Panc1 (cell line): ENCODE measurements around the gene HSP90AA1. TPM values are rescaled to one million over a fixed set of nuclear protein-coding genes. Genes with fewer than 3 reads are reported as not detected.

Experiments used
- ATAC-seq: fragments of 200-7000 bp; cut with Tn5 transposase; 2 replicates; pipeline ENCODE4 v1.9.1; 2020; ENCODE audit warnings: mild to moderate bottlenecking, moderate library complexity
- BruUV-seq: library from RNA; stranded (reverse); fragments of 400-500 nt; replicated peaks from 2 replicates; lab custom pipeline; 2021; lab: Mats Ljungman, UMichigan
- CTCF ChIA-PET: fragments of 300-600 bp; sonication (Branson Sonifier 250); formaldehyde crosslinking; loops from one replicate; lab custom pipeline; 2022; ENCODE audit warnings: antibody characterized with exemption; lab: Charles Lee
- POLR2A ChIA-PET: fragments of 300-600 bp; sonication (Branson Sonifier 250); formaldehyde crosslinking; loops from one replicate; lab custom pipeline; 2022; ENCODE audit warnings: antibody characterized with exemption; lab: Charles Lee
- DNase-seq: peaks from one replicate; pipeline ENCODE4 v3.0.0-alpha.2; 2010; ENCODE audit warnings: low read depth, low spot score
- H3K27ac ChIP-seq: 2 replicates; pipeline ENCODE4 v1.5.1; 2011; ENCODE audit warnings: mild to moderate bottlenecking, low read length, inconsistent platforms
- H3K27me3 ChIP-seq: fragments of 200-500 bp; sonication (Bioruptor generic); 2 replicates; pipeline ENCODE4 v1.6.0; 2014; ENCODE audit warnings: low read length, inconsistent platforms; ENCODE audit not compliant: control insufficient read depth, insufficient read depth
- H3K36me3 ChIP-seq: fragments of 200-500 bp; sonication (Bioruptor generic); 2 replicates; pipeline ENCODE4 v1.5.1; 2014; ENCODE audit warnings: inconsistent platforms, mild to moderate bottlenecking, low read length, moderate library complexity; ENCODE audit not compliant: control insufficient read depth, insufficient read depth
- H3K4me1 ChIP-seq: 2 replicates; pipeline ENCODE4 v1.5.1; 2011; ENCODE audit warnings: inconsistent platforms, mild to moderate bottlenecking, low read length, moderate library complexity; ENCODE audit not compliant: control insufficient read depth, insufficient read depth
- H3K4me3 ChIP-seq, 2 experiments: 2 replicates each; pipeline ENCODE4 v1.5.1; 2011 to 2012; ENCODE audit warnings: low read depth in 2 of 2, low read length in 2 of 2, mild to moderate bottlenecking in 2 of 2, inconsistent platforms in 1 of 2, moderate library complexity in 1 of 2
- H3K9me3 ChIP-seq: fragments of 200-500 bp; sonication (Bioruptor generic); 2 replicates; pipeline ENCODE4 v1.5.1; 2014; ENCODE audit warnings: low read depth, mild to moderate bottlenecking, inconsistent platforms, low read length, moderate library complexity; ENCODE audit not compliant: control insufficient read depth, insufficient read depth
- POLR2AphosphoS5 ChIP-seq: IDR thresholded peaks from 2 replicates; pipeline ENCODE4 v1.6.1; 2012; ENCODE audit warnings: mild to moderate bottlenecking, low read depth, low read length, moderate library complexity
- SIN3A ChIP-seq: IDR thresholded peaks from 2 replicates; pipeline ENCODE4 v1.6.1; 2012; ENCODE audit warnings: low read depth, mild to moderate bottlenecking, low read length, moderate library complexity, borderline replicate concordance; ENCODE audit not compliant: insufficient read depth
- TCF7L2 ChIP-seq: IDR thresholded peaks from 2 replicates; pipeline ENCODE4 v1.6.1; 2011; ENCODE audit warnings: mild to moderate bottlenecking, low read depth, low read length, inconsistent platforms
- in situ Hi-C: cut with HindIII; loops from 2 replicates; pipeline ENCODE4 v1.10.0; 2016; ENCODE audit warnings: low sequenced_read_pairs, low pct_unique_long_range_greater_than_20kb
- intact Hi-C: fragments of 100-400 bp; cut with micrococcal nuclease; formaldehyde crosslinking; loops from one replicate; pipeline ENCODE4 v1.10.0; 2022; ENCODE audit not compliant: unreplicated experiment
- total RNA-seq: library from RNA; stranded (reverse); gene quantifications from one replicate; pipeline ENCODE4 v1.2.1, GENCODE V29; 2021; ENCODE audit not compliant: unreplicated experiment
- TF ChIP-seq, protein P1 (sequence below): fragments of 450-650 bp; IDR thresholded peaks from 2 replicates; pipeline ENCODE4 v1.5.1; 2017; ENCODE audit warnings: mild to moderate bottlenecking
- TF ChIP-seq, protein P2 (sequence below), 2 experiments: IDR thresholded peaks; 2 replicates each; pipeline ENCODE4 v1.6.1; 2011 to 2012; ENCODE audit warnings: low read depth in 2 of 2, control low read depth in 1 of 2, low read length in 1 of 2, mild to moderate bottlenecking in 1 of 2, moderate library complexity in 1 of 2; ENCODE audit not compliant: insufficient read depth in 1 of 2

The HSP90AA1 gene
- total RNA-seq, 1 experiment from 2014 or later: 383 TPM

DNA sequence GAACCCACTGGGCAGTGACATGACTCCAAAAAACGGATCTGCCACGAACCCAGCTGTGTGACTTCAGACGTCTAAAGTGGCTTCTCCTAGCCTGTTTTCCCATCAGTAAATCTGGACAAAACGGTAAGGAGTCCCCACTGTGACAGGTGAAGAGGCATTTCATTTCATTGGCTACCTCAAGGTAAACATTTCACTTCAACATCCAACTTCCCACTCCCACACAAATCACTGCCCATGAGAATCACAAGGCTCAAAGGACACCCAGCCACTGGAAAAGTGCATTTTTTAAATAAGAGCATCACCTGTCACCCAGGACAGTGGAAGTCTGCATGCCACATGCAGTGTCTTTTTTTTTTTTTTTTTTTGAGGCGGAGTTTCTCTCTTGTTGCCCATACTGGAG is 27.9 kb downstream of the HSP90AA1 start:
- intact Hi-C loops (no loop called here), in situ Hi-C loops (no loop called here)
- DNase-seq: no peak
- ATAC-seq: no peak
- H3K27ac ChIP-seq: no peak overlapping the region
- no peaks in the 10 kb centered on the region for H3K9me3 ChIP-seq
- no peak overlapping the region for H3K4me3 ChIP-seq
- no peaks in the 10 kb centered on the region for H3K36me3 ChIP-seq
- no peaks in the 10 kb centered on the region for H3K27me3 ChIP-seq
- TF ChIP-seq, protein P1, sequence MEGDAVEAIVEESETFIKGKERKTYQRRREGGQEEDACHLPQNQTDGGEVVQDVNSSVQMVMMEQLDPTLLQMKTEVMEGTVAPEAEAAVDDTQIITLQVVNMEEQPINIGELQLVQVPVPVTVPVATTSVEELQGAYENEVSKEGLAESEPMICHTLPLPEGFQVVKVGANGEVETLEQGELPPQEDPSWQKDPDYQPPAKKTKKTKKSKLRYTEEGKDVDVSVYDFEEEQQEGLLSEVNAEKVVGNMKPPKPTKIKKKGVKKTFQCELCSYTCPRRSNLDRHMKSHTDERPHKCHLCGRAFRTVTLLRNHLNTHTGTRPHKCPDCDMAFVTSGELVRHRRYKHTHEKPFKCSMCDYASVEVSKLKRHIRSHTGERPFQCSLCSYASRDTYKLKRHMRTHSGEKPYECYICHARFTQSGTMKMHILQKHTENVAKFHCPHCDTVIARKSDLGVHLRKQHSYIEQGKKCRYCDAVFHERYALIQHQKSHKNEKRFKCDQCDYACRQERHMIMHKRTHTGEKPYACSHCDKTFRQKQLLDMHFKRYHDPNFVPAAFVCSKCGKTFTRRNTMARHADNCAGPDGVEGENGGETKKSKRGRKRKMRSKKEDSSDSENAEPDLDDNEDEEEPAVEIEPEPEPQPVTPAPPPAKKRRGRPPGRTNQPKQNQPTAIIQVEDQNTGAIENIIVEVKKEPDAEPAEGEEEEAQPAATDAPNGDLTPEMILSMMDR: no peak
- no peak for TF ChIP-seq SIN3A
- TF ChIP-seq TCF7L2: no peak
- TF ChIP-seq POLR2AphosphoS5: no peak
- TF ChIP-seq, protein P2, sequence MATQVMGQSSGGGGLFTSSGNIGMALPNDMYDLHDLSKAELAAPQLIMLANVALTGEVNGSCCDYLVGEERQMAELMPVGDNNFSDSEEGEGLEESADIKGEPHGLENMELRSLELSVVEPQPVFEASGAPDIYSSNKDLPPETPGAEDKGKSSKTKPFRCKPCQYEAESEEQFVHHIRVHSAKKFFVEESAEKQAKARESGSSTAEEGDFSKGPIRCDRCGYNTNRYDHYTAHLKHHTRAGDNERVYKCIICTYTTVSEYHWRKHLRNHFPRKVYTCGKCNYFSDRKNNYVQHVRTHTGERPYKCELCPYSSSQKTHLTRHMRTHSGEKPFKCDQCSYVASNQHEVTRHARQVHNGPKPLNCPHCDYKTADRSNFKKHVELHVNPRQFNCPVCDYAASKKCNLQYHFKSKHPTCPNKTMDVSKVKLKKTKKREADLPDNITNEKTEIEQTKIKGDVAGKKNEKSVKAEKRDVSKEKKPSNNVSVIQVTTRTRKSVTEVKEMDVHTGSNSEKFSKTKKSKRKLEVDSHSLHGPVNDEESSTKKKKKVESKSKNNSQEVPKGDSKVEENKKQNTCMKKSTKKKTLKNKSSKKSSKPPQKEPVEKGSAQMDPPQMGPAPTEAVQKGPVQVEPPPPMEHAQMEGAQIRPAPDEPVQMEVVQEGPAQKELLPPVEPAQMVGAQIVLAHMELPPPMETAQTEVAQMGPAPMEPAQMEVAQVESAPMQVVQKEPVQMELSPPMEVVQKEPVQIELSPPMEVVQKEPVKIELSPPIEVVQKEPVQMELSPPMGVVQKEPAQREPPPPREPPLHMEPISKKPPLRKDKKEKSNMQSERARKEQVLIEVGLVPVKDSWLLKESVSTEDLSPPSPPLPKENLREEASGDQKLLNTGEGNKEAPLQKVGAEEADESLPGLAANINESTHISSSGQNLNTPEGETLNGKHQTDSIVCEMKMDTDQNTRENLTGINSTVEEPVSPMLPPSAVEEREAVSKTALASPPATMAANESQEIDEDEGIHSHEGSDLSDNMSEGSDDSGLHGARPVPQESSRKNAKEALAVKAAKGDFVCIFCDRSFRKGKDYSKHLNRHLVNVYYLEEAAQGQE (IDR thresholded peaks at IDR 0.05; ENCODE audit: insufficient read depth in 1 of 2, low read depth in 2 of 2, low read length in 1 of 2): no peak
- CTCF ChIA-PET: no interaction called here
- POLR2A ChIA-PET: interaction anchor here (0.7 kb wide), 2 partner anchors 244 to 246 kb away, joined by 4 to 21 read pairs; partner anchors contain the start of gene MOK
- no TSS peak for BruUV-seq
- no peaks in the 10 kb centered on the region for H3K4me1 ChIP-seq

DNA sequence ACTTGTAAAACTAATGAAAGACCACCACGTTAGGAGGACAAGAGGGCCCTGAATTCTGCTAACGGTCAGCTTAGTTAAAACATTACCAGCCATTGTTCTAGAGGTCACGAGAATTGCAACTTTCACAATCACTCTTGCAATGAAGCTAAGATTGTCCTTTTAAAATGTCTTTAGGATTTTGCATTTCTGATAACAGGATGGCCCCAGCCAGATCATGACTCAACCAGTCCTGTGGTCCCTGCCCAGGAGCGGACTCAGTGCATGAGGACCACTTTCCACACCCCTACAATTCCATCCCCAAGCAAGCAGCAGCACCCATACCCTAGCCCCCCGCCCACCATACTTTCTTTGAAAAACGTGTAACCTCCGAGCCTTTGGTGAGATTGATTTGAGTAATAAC is 28.7 kb downstream of the HSP90AA1 start:
- TF ChIP-seq, protein P1: no peak
- TF ChIP-seq POLR2AphosphoS5 (no peak), TCF7L2 (no peak), SIN3A (no peak)
- TF ChIP-seq, protein P2 (IDR thresholded peaks at IDR 0.05; ENCODE audit: insufficient read depth in 1 of 2, low read depth in 2 of 2, low read length in 1 of 2): no peak
- DNase-seq (no peak), ATAC-seq (no peak)
- H3K27me3 ChIP-seq: no peaks in the 10 kb centered on the region
- ChIA-PET POLR2A (no interaction called here), CTCF (no interaction called here)
- BruUV-seq: no TSS peak
- in situ Hi-C loops (no loop called here), intact Hi-C loops (no loop called here)
- H3K36me3 ChIP-seq: no peaks in the 10 kb centered on the region
- H3K27ac ChIP-seq: no peak overlapping the region
- H3K4me1 ChIP-seq: no peaks in the 10 kb centered on the region
- no peak overlapping the region for H3K4me3 ChIP-seq
- H3K9me3 ChIP-seq: no peaks in the 10 kb centered on the region
